OCI-LY1 (cell line): ENCODE measurements around the gene DDR1.
"Not testable (repeated sequence)": the region's sequence is repeated elsewhere in the genome, so short reads cannot be mapped to it uniquely, and the experiment has no call there.

Experiments used
- H2AFZ ChIP-seq: fragments of 200-600 bp; sonication (generic), shearing (Covaris generic); 2 replicates; pipeline ENCODE4 v1.6.0; 2014; ENCODE audit warnings: antibody characterized with exemption, mild to moderate bottlenecking, low read length
- H3F3A ChIP-seq: fragments of 200-600 bp; sonication (generic), shearing (Covaris generic); 2 replicates; pipeline ENCODE4 v1.6.0; 2014; ENCODE audit warnings: mild to moderate bottlenecking, antibody characterized with exemption, low read length, moderate library complexity; ENCODE audit not compliant: insufficient read depth
- H3K27ac ChIP-seq: fragments of 200-600 bp; sonication (generic); 2 replicates; pipeline ENCODE4 v1.5.1; 2014; ENCODE audit warnings: low read length, mixed run types, mild to moderate bottlenecking, low read depth; ENCODE audit not compliant: poor library complexity, severe bottlenecking
- H3K27me3 ChIP-seq: fragments of 200-600 bp; sonication (generic); 2 replicates; pipeline ENCODE4 v1.6.0; 2014; ENCODE audit warnings: antibody characterized with exemption, mild to moderate bottlenecking, low read length, moderate library complexity; ENCODE audit not compliant: insufficient read depth
- H3K36me3 ChIP-seq: fragments of 200-600 bp; sonication (generic); 2 replicates; pipeline ENCODE4 v1.6.1; 2014; ENCODE audit warnings: mild to moderate bottlenecking, antibody characterized with exemption, low read length, moderate library complexity, mixed read lengths; ENCODE audit not compliant: insufficient read depth
- H3K4me1 ChIP-seq: fragments of 200-600 bp; sonication (generic); 2 replicates; pipeline ENCODE4 v1.5.1; 2014; ENCODE audit warnings: mild to moderate bottlenecking, low read length, moderate library complexity; ENCODE audit not compliant: insufficient read depth, severe bottlenecking
- H3K4me2 ChIP-seq: fragments of 200-600 bp; sonication (generic), shearing (Covaris generic); 2 replicates; pipeline ENCODE4 v1.6.1; 2014; ENCODE audit warnings: low read length
- H3K4me3 ChIP-seq: fragments of 200-600 bp; sonication (generic); 2 replicates; pipeline ENCODE4 v1.5.1; 2014; ENCODE audit warnings: low read length, low read depth, mild to moderate bottlenecking, mixed read lengths; ENCODE audit not compliant: poor library complexity, severe bottlenecking
- H3K79me2 ChIP-seq: fragments of 200-600 bp; shearing (Covaris generic); 2 replicates; pipeline ENCODE4 v1.6.1; 2016; ENCODE audit warnings: mixed run types, low read length, mixed read lengths; ENCODE audit not compliant: insufficient read depth
- H3K9ac ChIP-seq: fragments of 200-600 bp; sonication (generic), shearing (Covaris generic); 2 replicates; pipeline ENCODE4 v1.6.1; 2014; ENCODE audit warnings: mild to moderate bottlenecking, low read length, mixed read lengths
- H3K9me2 ChIP-seq: fragments of 200-600 bp; sonication (generic), shearing (Covaris generic); 2 replicates; pipeline ENCODE4 v1.6.1; 2014; ENCODE audit warnings: low read depth, mild to moderate bottlenecking, low read length, mixed read lengths
- H3K9me3 ChIP-seq: fragments of 200-600 bp; shearing (Covaris generic); 2 replicates; pipeline ENCODE4 v1.6.1; 2014; ENCODE audit warnings: low read length, mixed read lengths
- H4K20me1 ChIP-seq: fragments of 200-600 bp; sonication (generic), shearing (Covaris generic); 2 replicates; pipeline ENCODE4 v1.6.0; 2016; ENCODE audit warnings: mild to moderate bottlenecking, low read length; ENCODE audit not compliant: insufficient read depth
- EZH2 ChIP-seq: fragments of 200-600 bp; sonication (generic), shearing (Covaris generic); IDR thresholded peaks from 2 replicates; pipeline ENCODE4 v1.8.0; 2017; ENCODE audit warnings: borderline replicate concordance, mixed run types, mild to moderate bottlenecking, antibody characterized with exemption, low read length, moderate library complexity, mixed read lengths
- TF ChIP-seq, protein P1 (sequence below): fragments of 200-600 bp; sonication (generic), shearing (Covaris generic); IDR thresholded peaks from 2 replicates; pipeline ENCODE4 v1.5.1; 2017; ENCODE audit warnings: mild to moderate bottlenecking, antibody characterized with exemption, low read length, moderate library complexity, mixed read lengths

Gene DDR1

DNA sequence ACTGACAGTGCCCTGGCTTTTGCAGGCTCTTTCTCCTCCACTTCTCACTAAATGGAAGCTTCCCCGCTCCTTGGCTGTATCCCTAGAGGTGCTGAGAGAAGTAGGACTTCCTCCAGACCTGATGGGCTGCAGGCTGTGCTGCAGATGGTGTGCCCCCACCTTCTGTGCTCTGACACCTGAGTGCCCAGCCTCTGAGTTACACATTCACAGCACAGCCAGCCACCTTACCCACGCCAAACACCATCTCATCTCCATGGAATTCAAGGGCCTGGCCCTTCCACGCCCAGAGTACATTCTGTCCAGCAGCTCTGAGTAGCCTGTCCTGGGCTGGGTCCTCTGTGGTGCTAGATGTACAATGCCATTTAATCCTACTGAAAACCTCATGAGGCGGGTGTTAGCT is 42.3 kb downstream of the DDR1 start:
- Histone ChIP-seq H3K4me1 (no peaks in the 10 kb centered on the region), H3F3A (no peaks in the 10 kb centered on the region), H3K27me3 (no peaks in the 10 kb centered on the region), H3K79me2 (no peaks in the 10 kb centered on the region), H3K9ac (no peak overlapping the region), H3K4me3 (no peak overlapping the region), H3K36me3 (peaks cover 72% of the 10 kb centered on the region), H3K9me3 (no peaks in the 10 kb centered on the region), H3K27ac (no peak overlapping the region), H3K9me2 (no peaks in the 10 kb centered on the region), H2AFZ (no peak overlapping the region), H3K4me2 (no peak overlapping the region), H4K20me1 (no peaks in the 10 kb centered on the region)
- TF ChIP-seq, protein P1, sequence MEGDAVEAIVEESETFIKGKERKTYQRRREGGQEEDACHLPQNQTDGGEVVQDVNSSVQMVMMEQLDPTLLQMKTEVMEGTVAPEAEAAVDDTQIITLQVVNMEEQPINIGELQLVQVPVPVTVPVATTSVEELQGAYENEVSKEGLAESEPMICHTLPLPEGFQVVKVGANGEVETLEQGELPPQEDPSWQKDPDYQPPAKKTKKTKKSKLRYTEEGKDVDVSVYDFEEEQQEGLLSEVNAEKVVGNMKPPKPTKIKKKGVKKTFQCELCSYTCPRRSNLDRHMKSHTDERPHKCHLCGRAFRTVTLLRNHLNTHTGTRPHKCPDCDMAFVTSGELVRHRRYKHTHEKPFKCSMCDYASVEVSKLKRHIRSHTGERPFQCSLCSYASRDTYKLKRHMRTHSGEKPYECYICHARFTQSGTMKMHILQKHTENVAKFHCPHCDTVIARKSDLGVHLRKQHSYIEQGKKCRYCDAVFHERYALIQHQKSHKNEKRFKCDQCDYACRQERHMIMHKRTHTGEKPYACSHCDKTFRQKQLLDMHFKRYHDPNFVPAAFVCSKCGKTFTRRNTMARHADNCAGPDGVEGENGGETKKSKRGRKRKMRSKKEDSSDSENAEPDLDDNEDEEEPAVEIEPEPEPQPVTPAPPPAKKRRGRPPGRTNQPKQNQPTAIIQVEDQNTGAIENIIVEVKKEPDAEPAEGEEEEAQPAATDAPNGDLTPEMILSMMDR = no peak
- no peak for TF ChIP-seq EZH2

DNA sequence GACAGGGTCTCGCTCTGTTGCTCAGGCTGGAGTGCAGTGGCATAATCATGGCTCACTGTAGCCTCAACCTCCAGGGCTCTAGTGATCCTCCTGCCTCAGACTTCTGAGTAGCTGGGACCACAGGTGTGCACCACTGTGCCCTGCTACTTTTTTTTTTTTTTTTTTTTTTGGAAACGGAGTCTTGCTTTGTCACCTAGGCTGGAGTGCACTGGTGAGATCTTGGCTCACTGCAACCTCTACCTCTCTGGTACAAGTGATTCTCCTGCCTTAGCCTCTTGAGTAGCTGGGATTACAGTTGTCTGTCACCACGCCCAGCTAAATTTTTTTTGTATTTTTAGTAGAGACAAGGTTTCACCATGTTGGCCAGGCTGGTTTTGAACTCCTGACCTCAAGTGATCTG is 42.8 kb downstream of the DDR1 start:
- not testable (repeated sequence) for H3K4me1 ChIP-seq, H3K27ac ChIP-seq, H3K9ac ChIP-seq, H3F3A ChIP-seq, H4K20me1 ChIP-seq, H2AFZ ChIP-seq, H3K79me2 ChIP-seq, H3K27me3 ChIP-seq, H3K9me3 ChIP-seq, H3K4me2 ChIP-seq, H3K4me3 ChIP-seq, H3K9me2 ChIP-seq
- H3K36me3 ChIP-seq = peaks cover 68% of the 10 kb centered on the region

DNA sequence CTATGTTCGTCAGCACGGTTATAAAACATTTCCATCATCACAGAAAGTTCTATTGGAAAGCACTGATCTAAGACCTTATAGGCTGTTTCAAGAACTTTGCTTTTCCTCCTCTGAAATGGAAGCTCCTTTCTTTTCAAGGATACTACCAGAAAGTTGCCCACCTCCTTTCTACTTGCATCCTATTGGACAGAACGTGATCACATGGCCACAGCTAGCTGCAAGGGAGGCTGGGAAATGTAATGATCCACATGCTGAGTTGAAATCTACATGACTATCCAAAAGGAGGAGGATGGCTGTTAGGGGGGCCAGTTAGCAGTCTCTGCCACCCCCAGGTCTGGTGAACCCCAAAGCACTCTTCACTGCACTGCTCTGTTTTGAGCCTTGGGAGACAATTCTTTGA is 44.4 kb downstream of the DDR1 start:
- Histone ChIP-seq H3K4me2 (no peak overlapping the region), H3K9me2 (no peaks in the 10 kb centered on the region), H3K27ac (no peak overlapping the region), H3F3A (no peaks in the 10 kb centered on the region), H3K27me3 (no peaks in the 10 kb centered on the region), H3K4me1 (no peaks in the 10 kb centered on the region), H3K9me3 (no peaks in the 10 kb centered on the region), H3K4me3 (no peak overlapping the region), H3K79me2 (no peaks in the 10 kb centered on the region), H3K36me3 (peaks cover 52% of the 10 kb centered on the region), H2AFZ (no peak overlapping the region), H4K20me1 (no peaks in the 10 kb centered on the region), H3K9ac (no peak overlapping the region)
- TF ChIP-seq, protein P1 = no peak
- TF ChIP-seq EZH2 = no peak

DNA sequence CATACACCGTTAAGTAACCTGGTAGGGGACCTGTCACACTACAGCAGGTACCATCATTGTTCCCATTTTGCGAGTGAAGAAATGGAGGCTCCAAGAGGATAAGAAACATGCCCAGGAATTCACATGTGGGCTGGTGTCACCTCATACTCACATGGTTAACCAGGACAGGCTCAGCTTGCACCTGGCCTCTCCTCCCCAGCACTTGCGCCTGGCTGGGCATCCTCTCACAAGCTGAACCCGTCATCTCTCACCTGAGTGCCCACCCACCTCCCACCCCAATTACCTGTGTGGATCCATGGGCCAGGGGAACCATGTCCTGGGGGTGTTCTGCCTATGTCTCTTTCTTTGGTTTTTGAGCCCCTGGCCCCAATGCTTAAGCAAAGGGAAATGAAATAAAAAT is 46.2 kb downstream of the DDR1 start:
- Histone ChIP-seq H3K4me3 (no peak overlapping the region), H3K27me3 (no peaks in the 10 kb centered on the region), H3K9ac (no peak overlapping the region), H3K36me3 (peaks cover 35% of the 10 kb centered on the region), H3F3A (no peaks in the 10 kb centered on the region), H3K4me1 (no peaks in the 10 kb centered on the region), H3K4me2 (no peak overlapping the region), H3K27ac (no peak overlapping the region), H3K9me2 (no peaks in the 10 kb centered on the region), H3K79me2 (no peaks in the 10 kb centered on the region), H4K20me1 (no peaks in the 10 kb centered on the region), H3K9me3 (no peaks in the 10 kb centered on the region), H2AFZ (no peak overlapping the region)
- no peak for TF ChIP-seq EZH2
- TF ChIP-seq, protein P1 = no peak
